ENCODE measurements around the gene SPRY4. TPM values are rescaled to one million over a fixed set of nuclear protein-coding genes. Genes with fewer than 3 reads are reported as not detected.

SPRY4 gene
- total and polyA plus RNA-seq, 2 of the 13 experiments (the other 11 are each of a cell fraction or from before 2014, with no cell fraction given): 8.9 to 17.8 TPM

DNA sequence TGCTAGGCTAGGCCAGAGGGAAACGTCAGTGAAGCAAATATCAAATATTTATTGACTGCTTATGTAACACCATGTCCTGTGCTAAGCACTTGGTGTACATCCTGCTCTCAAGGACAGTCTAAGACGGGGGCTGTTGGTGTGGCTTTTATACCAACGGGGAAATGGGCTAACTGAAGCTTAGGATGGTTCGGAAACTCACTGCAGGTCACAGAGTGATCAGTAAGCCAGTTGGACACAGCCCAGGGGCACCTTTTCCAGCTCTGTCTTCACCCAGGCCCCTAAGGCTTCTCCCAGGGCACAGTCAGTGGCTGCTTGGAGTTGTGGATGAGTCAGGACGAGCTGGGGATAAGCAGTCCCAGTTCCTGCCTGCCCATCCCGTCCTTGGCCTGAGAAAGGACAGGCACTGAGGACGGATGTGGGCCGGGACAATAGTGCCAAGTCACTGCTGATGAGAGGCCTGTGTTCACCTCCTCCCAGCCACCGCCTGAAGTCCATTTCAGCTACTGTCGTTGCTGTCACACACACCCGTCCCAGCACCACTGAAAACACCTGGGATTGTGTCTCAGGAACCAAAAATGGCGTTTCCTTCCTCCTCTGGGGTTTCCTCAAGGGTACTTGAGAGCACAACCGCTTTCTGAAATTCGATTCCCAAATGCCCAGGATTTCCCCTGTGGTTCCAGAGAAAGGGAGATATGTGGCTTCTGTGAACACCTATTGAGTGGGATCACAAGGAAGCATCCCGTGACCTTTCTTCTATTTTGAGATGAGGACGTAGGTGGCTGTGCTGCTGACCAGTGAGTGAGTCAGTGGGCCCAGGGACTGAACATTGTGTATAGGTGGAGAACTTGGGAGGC, 17.5 kb upstream of the SPRY4 start (continued):
- TF ChIP-seq, protein P1, sequence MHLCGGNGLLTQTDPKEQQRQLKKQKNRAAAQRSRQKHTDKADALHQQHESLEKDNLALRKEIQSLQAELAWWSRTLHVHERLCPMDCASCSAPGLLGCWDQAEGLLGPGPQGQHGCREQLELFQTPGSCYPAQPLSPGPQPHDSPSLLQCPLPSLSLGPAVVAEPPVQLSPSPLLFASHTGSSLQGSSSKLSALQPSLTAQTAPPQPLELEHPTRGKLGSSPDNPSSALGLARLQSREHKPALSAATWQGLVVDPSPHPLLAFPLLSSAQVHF (CRISPR knock-in tag; IDR thresholded peaks at IDR 0.05): no peak

DNA sequence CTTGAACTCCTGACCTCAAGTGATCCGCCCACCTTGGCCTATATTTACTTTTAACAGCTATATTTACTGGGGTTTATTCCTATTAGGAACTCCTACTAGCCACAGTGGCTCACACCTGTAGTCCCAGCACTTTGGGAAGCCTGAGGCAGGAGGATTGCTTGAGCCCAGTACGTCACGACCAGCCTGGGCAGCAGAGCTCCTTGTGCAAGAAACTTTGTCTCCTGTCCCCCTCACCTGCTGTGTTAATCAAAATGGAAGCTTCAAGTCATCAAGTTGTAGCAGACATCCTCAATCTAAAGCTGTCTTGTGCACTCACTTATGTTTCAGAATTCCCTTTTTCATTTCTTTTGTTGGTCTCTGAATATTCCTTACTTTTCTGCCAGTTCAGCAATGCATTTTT, 15.0 kb upstream of the SPRY4 start:
- intact Hi-C loops (cut with micrococcal nuclease; ENCODE audit: unreplicated experiment): no loop called here
- Histone ChIP-seq H4K20me1 (ENCODE audit: insufficient read depth, low read length) (no peaks in the 10 kb centered on the region), H2AFZ (ENCODE audit: low read length) (no peak overlapping the region), H3K4me3 (replicated peaks in 1 of 3; ENCODE audit: insufficient read depth in 1 of 3, low read depth in 2 of 3, low read length in 3 of 3) (no peak overlapping the region), H3K36me3 (replicated peaks in 1 of 2; ENCODE audit: control insufficient read depth in 1 of 2, insufficient read depth in 2 of 2, low read length in 2 of 2) (no peaks in the 10 kb centered on the region), H3K27me3 (ENCODE audit: control insufficient read depth in 1 of 2, insufficient read depth in 2 of 2, low read length in 2 of 2) (no peaks in the 10 kb centered on the region), H3K4me1 (ENCODE audit: insufficient read depth, low read length) (peaks cover 39% of the 10 kb centered on the region), H3K9ac (ENCODE audit: insufficient read depth, low read depth, low read length) (no peak overlapping the region), H3K79me2 (ENCODE audit: insufficient read depth, low read length) (no peaks in the 10 kb centered on the region), H3K4me2 (ENCODE audit: low read depth, low read length) (no peak overlapping the region), H3K27ac (ENCODE audit: extremely low read length, insufficient read depth, low read length) (no peak overlapping the region), H3K9me3 (ENCODE audit: low read length) (peaks cover 10% of the 10 kb centered on the region)
- ATAC-seq: no peak
- in situ Hi-C loops (cut with HindIII; ENCODE audit: extremely low pct_ligation_motif_present, low pct_unique_long_range_greater_than_20kb): no loop called here
- BruUV-seq (replicated peaks): no TSS peak
- FAIRE-seq: no peak
- WGBS (ENCODE audit: low lambda C conversion rate): 97% methylated on average over 3 of the region's 3 CpGs
- CTCF ChIA-PET (ENCODE audit: low intra/inter-chr PET ratio, low total read pairs): no interaction called here
- POLR2A ChIA-PET: interaction anchor here (0.8 to 1.7 kb wide), 3 partner anchors 12 to 18 kb away, joined by 3 to 4 read pairs (median 3); no protein-coding TSS in a partner anchor
- TF ChIP-seq MLLT10 (CRISPR knock-in tag; IDR thresholded peaks at IDR 0.05) (no peak), ZC3H13 (CRISPR knock-in tag; IDR thresholded peaks at IDR 0.05) (no peak), REST (IDR thresholded peaks at IDR 0.05; ENCODE audit: borderline replicate concordance in 1 of 2, low read depth in 1 of 2, low read length in 2 of 2) (no peak), FIP1L1 (IDR thresholded peaks at IDR 0.05; ENCODE audit: borderline replicate concordance, insufficient read depth, low read depth, low read length) (no peak), HOXA3 (CRISPR knock-in tag; IDR thresholded peaks at IDR 0.05) (no peak), AGO2 (optimal IDR thresholded peaks at IDR 0.05; ENCODE audit: low read depth, low read length) (no peak), THRA (CRISPR knock-in tag; IDR thresholded peaks at IDR 0.05; ENCODE audit: borderline replicate concordance) (no peak), ZNF792 (CRISPR knock-in tag; IDR thresholded peaks at IDR 0.05) (no peak)
- no peak for DNase-seq (ENCODE audit: low spot score)

Data from HepG2 (cell line).